Measurements from ENCODE around the gene NSUN2. TPM values are rescaled to one million over a fixed set of nuclear protein-coding genes. Genes with fewer than 3 reads are reported as not detected.

The NSUN2 gene
- 83.6 TPM for total RNA-seq

DNA sequence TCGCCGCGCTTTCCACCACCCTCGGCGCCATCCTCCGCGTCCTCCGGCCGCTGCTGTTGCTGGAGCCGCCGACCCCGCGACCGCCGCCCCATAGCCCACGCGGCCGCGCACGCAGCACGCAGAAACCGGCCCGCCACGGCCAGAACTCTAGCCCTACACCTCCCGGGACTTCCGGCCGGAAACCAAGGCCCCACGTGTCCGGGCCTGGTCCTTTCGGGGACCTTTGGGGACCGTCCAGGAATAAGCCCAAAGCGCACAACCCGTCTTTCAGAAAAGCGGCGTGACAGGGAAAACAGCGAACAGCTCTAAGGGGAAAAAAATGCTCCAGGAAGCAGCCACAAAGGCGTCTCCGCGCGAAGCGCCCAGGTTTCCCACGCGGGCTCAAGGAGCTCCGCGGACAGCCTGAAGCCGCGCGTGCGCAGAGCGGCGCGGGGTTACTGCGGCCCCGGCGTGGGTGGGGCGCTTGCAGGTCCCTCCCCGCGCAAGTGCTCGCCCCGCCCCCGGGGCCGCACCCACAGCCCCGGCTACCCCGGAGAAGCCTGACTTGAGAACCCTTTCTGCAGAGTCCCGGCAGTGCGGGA is at the start of gene NSUN2, which contains the start of gene SRD5A1:
Gene NSUN2, minus strand, starts transcription at position 157 of the 581 bp plus-strand sequence. Its CDS starts 65 bp downstream, at position 92.
Gene SRD5A1, plus strand, starts transcription at position 553 of the 581 bp plus-strand sequence. CDS start 137 bp downstream, outside the sequence.

Other genes starting within 250 kb of the NSUN2 start
- 52.3 TPM for gene UBE2QL1, start 184.2 kb downstream of the NSUN2 start, total RNA-seq
- 49.1 TPM for gene SRD5A1, start 396 bp upstream of the NSUN2 start, total RNA-seq
- 42.9 TPM for gene TENT4A, start 80.4 kb upstream of the NSUN2 start, total RNA-seq